Stimulated activated CD8-positive, alpha-beta memory T cell treated with anti-CD3 and anti-CD28 coated beads, Interleukin-2, amount 100 ng/mL, for 1 hour (primary cell): Measurements from ENCODE around the gene SLC39A7.

Source experiments
- DNase-seq, 2 donors: peaks; one replicate each; pipeline ENCODE4 v3.0.0-alpha.2; 2020; ENCODE audit warnings: low read depth in 2 of 2

The SLC39A7 gene

GRCh38 chr6:33190504-33191107, 10.1 kb upstream of the SLC39A7 start:
- no peak for DNase-seq

- DNase-seq, result no peak
Measured at GRCh38 chr6:33191383-33192104, 9.1 kb upstream of the SLC39A7 start.

DNA sequence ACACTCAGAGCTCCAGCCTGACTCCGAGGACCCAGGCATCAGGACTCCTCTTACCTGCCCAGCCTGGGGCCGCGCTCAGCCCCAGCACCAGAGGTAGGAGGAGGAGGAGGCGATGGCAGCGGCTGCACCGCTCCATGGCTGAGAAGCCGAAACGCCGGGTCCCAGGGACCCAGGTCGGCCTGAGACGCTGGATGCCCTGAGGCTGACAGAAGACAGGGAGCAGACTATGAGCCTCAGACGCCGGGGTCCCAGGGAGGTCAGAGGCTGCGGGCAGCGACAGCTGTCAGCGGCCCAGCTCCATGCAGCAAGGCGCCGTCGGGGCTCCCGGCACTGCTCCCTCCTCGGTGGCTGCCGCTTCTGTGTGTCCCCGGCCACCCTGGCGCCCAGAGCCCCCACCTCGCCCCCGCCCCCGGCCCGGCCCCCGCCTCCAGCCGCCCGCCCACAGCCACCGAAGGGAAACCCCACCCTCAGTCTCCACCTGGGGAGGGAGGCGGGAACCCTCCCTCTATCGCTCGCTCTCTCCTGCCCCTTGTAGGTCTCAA, 8.5 kb upstream of the SLC39A7 start, which contains the start of gene COL11A2:
Gene COL11A2, minus strand, starts transcription at position 363 of the 542 bp plus-strand sequence. Its CDS starts 227 bp downstream, at position 136.
- DNase-seq, result no peak

DNA sequence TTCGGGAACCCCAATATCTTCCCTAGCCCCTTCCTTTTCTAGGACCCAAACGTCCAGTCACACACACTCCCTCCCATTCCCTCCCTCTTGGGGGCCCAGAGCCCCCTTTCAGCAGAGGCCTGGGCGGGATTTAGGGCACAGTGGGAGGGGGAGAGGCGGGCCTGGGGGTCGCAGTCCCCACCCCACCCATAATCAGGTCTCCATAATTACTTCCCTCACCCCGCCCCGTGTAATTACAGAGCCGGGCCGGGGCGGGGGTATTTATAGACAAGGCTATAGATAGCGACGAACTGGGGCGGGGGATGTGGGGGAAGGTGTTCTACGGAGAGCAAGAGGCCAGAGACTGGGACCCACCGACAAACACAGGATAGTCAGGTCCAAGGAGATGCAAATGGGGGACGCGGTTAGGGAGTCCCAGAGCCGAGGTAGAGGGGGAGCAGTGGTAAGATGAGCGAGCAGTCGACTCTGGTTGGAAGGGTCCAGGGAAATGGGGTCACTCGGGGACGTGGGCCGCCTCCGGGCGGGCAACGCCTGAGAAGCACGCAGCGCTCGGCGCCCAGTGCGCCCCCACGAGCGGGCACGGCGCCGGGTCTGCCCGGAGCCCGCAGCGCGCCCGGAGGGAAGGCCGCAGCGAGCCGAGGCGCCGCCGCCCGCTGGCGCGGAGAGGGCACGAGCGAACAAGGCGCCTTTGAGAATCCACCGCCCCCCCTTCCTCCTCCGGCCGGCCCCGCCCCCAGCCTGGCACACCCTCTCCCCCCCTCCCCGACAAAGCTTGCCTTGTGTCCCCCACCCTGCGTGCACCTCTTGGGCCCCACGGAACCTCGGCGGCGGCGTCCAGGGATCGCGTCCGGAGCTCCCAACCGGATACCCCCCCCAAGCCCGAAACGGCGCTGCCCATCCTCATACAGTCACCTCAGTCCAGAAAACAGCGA, 7.7 kb upstream of the SLC39A7 start:
- no peak for DNase-seq

DNA sequence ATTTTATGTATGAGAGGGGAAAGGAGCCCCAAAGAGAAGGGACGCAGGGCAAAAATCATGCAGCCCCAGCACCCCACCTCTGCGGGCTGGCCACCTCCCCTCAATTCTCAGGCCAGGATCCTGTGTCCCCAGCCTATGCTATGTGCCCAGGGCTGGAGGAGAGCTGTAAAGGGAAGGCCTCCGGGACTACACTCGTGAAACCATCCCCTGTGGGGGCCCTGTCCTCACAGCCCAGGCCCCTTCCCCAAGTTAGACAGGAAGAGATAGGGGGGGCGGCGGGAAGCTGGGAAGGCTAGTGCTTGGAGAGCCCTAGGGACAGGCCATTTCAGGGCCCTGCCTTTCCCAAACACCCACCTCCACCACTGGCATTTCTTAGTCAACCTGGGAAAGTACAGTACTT, 7.0 kb upstream of the SLC39A7 start:
- no peak for DNase-seq

DNA sequence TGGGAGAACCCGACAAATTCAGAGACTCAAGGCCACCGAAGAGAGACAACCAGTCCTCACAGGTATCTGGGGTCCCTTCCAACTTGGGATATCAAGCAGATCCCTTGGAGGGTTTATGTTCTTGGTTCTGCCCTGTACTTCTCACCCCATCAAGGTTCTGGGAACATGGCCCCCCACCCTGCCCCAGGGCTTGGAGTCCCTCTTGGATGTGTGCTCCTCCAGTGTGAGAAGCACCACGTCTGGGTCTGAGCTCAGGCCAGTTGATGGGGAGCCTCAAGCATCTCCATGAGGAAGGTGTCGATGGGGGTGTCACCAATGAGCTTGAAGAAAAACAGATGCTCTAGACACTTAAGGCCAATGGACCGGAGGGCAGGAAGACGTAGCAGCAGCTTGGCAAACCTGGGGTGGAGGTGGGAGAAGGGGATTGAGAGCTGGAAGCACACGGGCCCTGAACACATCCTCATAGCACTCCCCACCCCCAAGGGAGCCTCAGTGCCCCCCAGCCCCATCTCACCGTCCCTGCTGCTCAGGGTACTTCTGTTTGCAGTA, 6.2 kb upstream of the SLC39A7 start:
- no peak for DNase-seq

GRCh38 chr6:33195304-33196165, 5.1 kb upstream of the SLC39A7 start:
- DNase-seq, result no peak

DNA sequence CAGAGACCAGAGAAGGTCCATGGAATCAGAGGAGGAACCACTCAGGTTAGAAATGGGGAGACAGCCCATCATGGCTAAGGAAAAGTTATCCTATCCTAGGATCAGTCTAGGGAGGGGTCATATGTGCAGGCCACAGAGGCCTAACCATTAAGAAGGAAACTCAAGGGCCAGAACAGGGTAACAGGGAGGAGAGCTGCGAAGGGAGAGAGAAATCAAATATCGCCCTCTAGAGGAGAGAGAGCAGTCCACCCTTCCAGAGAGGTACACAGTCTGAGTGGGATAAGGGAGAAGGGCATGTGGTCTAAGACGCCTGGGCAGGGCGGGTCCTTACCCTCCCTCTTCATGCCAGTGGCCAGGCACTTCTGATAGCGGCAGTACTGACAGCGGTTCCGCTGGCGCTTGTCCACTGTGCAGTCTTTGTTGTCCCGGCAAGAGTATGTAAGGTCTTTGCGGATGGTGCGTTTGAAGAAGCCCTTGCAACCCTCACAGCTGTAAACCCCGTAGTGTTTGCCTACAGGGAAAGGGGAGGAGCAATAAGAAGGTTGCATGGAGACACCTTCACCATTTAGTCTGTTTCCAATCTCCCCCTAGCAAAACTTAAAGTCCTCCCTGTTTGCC, 3.1 kb upstream of the SLC39A7 start:
- DNase-seq, result no peak

- DNase-seq, result no peak
Measured at GRCh38 chr6:33198159-33198852, 2.4 kb upstream of the SLC39A7 start.

DNA sequence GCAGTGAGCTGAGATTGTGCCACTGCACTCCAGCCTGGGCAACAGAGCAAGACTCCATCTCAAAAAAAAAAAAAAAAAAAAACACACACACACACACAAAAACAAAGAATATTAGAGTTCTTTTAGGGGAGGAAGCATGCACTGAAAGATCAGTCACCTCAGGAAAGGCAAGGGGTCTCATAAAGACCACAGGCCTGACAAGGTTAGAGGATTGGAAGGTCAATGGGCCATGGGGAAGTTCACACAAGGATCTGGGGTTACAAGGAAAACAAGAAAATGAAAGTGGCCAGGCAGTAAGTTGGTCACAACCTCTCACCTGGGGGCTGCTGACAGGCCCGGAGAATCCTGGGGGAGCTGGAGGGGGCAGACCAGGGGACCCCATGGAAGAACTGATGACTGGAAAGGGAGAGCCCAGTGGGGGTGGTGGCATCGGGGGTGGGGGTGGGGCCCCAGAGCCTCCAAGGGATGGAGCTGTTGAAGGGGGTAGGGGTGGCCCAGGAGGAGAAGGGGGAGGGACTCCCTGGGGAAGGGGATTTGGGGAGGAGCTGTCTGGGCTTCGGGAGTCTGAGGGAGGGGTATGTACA, 1.7 kb upstream of the SLC39A7 start:
- DNase-seq, result no peak

- peak; percentile 40 to 42 for DNase-seq
Measured at GRCh38 chr6:33199687-33200218, 914 bp upstream of the SLC39A7 start.

DNA sequence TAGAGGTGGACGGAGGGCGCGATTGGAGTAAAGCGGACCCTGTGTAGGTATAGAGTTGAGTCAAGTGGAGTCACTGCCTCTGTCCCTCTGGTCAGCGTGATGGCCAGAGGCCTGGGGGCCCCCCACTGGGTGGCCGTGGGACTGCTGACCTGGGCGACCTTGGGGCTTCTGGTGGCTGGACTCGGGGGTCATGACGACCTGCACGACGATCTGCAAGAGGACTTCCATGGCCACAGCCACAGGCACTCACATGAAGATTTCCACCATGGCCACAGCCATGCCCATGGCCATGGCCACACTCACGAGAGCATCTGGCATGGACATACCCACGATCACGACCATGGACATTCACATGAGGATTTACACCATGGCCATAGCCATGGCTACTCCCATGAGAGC, 479 bp downstream of the SLC39A7 start:
- no peak for DNase-seq

GRCh38 chr6:33201935-33202334, 1.3 kb downstream of the SLC39A7 start:
- no peak for DNase-seq

DNA sequence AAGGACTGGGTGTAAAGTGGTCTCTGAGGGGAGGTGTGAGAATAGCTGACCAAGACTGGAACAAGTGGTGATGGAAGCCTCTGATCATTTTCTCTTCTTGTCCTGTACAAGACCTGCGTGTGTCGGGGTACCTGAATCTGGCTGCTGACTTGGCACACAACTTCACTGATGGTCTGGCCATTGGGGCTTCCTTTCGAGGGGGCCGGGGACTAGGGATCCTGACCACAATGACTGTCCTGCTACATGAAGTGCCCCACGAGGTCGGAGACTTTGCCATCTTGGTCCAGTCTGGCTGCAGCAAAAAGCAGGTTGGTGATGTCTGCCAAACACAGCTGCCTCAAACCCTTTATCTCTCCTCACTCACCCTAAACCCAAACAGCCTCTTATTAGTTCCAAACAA, 2.1 kb downstream of the SLC39A7 start:
- no peak for DNase-seq

DNA sequence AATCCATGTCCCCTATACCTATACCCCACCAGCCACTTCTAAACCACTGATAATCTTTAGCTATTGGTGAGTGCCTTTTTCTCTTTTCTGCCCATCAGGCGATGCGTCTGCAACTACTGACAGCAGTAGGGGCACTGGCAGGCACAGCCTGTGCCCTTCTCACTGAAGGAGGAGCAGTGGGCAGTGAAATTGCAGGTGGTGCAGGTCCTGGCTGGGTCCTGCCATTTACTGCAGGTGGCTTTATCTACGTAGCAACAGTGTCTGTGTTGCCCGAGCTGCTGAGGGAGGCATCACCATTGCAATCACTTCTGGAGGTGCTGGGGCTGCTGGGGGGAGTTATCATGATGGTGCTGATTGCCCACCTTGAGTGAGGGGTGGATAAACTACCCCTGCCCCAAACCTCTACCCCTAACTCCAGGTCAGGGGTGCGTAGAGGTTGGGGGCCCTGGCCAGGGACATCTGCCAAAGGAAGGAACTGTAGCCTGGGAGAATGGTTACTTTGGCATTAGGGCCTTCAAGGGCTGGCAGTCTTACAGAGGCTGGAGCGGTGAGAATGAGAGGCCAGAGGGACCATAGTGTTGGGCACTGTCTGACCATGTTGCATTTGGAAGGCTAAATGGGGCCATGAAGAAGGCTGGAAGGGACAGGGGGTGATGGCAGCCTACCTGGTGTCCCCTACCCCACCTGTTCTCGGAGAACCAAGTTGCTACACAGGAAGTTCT, 2.9 kb downstream of the SLC39A7 start:
- DNase-seq, result no peak

DNA sequence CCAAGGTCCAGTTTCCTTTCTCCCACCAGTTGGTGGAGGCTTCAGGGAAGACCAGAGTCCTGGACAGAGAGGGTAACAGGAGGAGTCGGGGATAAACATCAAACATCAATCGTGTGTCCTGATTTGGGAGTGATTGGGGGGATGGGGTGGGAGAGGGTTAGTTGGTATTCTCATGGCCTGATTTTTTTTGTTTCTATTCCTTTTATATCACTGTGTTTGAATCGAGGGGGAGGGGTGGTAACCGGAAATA, 3.4 kb downstream of the SLC39A7 start:
- no peak for DNase-seq

DNA sequence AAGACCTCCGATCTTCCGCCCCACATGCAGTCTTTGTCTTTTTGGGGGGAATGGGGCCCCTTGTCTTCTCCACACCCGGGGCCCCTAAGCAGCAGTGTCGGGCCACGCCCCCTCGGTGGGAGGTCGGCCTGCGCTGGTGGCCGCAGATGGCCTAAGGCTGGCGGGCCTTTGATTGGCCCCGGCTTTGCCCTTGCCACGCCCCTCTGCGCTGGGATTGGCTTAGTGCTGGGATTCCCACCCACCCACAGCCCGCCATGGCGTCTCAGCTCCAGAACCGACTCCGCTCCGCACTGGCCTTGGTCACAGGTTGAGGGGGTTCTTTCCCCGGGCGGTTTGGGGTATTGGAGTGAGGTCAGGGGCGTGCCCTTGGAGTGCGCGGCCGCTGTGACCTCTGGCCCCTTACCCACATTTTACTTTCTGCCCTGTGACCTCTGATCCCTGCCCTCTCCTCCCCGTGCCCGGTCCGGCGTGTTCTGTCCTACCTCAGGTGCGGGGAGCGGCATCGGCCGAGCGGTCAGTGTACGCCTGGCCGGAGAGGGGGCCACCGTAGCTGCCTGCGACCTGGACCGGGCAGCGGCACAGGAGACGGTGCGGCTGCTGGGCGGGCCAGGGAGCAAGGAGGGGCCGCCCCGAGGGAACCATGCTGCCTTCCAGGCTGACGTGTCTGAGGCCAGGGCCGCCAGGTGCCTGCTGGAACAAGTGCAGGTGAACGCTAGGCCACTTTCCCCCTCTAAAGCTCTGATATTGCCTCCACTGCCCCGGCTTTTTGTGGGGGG, 3.9 kb downstream of the SLC39A7 start, which contains the start of gene HSD17B8:
Gene HSD17B8, plus strand, starts transcription at position 241 of the 776 bp plus-strand sequence. Its CDS starts 14 bp downstream, at position 255.
- peak; percentile 76 to 87 for DNase-seq
